Left lung (tissue), 10 donors: ENCODE results near the gene RAB11FIP4. TPM values are rescaled to one million over a fixed set of nuclear protein-coding genes. Genes with fewer than 3 reads are reported as not detected.

ENCODE experiments used
- ATAC-seq: fragments of 200-7000 bp; cut with Tn5 transposase; one replicate; pipeline ENCODE4 v1.9.1; 2020; ENCODE audit warnings: moderate library complexity
- DNase-seq, 4 donors: peaks; one replicate each; pipeline ENCODE4 v3.0.0-alpha.2; 2013 to 2020
- H3K27ac ChIP-seq, 2 donors: fragments of 200-600 bp; sonication (generic) in 1 of 2; one replicate each; pipeline versions ENCODE4 v1.5.0 to v1.8.0; 2020 to 2021
- H3K27me3 ChIP-seq, 2 donors: fragments of 200-600 bp; sonication (generic) in 1 of 2; one replicate each; pipeline versions ENCODE4 v1.5.0 to v1.8.0; 2020 to 2021
- H3K36me3 ChIP-seq, 2 donors: fragments of 200-600 bp; sonication (generic) in 1 of 2; one replicate each; pipeline versions ENCODE4 v1.5.0 to v1.8.0; 2020 to 2021
- H3K4me1 ChIP-seq, 2 donors: fragments of 200-600 bp; one replicate each; pipeline ENCODE4 v1.8.0; 2021
- H3K4me3 ChIP-seq, 2 donors: fragments of 200-600 bp; sonication (generic) in 1 of 2; one replicate each; pipeline versions ENCODE4 v1.5.0 to v1.8.0; 2020 to 2021; ENCODE audit warnings: mild to moderate bottlenecking in 1 of 2
- H3K9me3 ChIP-seq, 2 donors: fragments of 200-600 bp; sonication (generic) in 1 of 2; one replicate each; pipeline versions ENCODE4 v1.5.0 to v1.8.0; 2020 to 2021
- CTCF ChIP-seq, 2 donors: fragments of 200-600 bp; sonication (generic) in 1 of 2; IDR thresholded peaks; one replicate each; pipeline versions ENCODE4 v1.5.0 to v1.8.0; 2021; ENCODE audit warnings: antibody characterized with exemption in 2 of 2
- intact Hi-C, 2 donors: fragments of 100-400 bp; cut with DNase I; formaldehyde crosslinking; loops; one replicate each; pipeline versions ENCODE4 v1.11.2 to v1.14.2; 2022
- polyA plus RNA-seq, 6 donors: library from polyadenylated mRNA; unstranded; fragments of 120-200 nt; gene quantifications; one replicate each; pipeline ENCODE4 v1.2.1, GENCODE V29; 2013; ENCODE audit not compliant: insufficient read length in 6 of 6
- total RNA-seq, 2 donors: library from RNA; stranded (reverse); fragmentation: NEBNext Ultra II Directional; extraction: Animal tissue kit (Norgen Biotek cat#: 25700); gene quantifications; one replicate each; pipeline ENCODE4 v1.2.1, GENCODE V29; 2021
- donor health status: DM: no; HTN: yes; CAD: no.
- donor health status: DM: no; HTN: no; CAD: no.

The RAB11FIP4 gene
- total and polyA plus RNA-seq, 8 donors: 7.2 to 19.9 (median 8.2) TPM

- intact Hi-C loops: no loop called here
- DNase-seq (no peak), ATAC-seq (no peak)
- Histone ChIP-seq H3K4me1 (peaks cover 0 to 28% of the 10 kb centered on the region in 2 donors), H3K27me3 (no peaks in the 10 kb centered on the region), H3K27ac (no peak overlapping the region), H3K4me3 (no peak overlapping the region), H3K36me3 (no peaks in the 10 kb centered on the region), H3K9me3 (no peaks in the 10 kb centered on the region)
- no peak for TF ChIP-seq CTCF (IDR thresholded peaks at IDR 0.05)
Measured at GRCh38 chr17:31411707-31412285, 20.3 kb downstream of the RAB11FIP4 start.

- no peak for ATAC-seq
- Histone ChIP-seq H3K36me3 (no peaks in the 10 kb centered on the region), H3K27ac (no peak overlapping the region), H3K4me1 (peaks cover 0 to 28% of the 10 kb centered on the region in 2 donors), H3K9me3 (no peaks in the 10 kb centered on the region), H3K27me3 (no peaks in the 10 kb centered on the region), H3K4me3 (no peak overlapping the region)
- intact Hi-C loops: no loop called here
- DNase-seq: no peak
- no peak for TF ChIP-seq CTCF (IDR thresholded peaks at IDR 0.05)
Measured at GRCh38 chr17:31412511-31412910, 21.0 kb downstream of the RAB11FIP4 start.

GRCh38 chr17:31413081-31413799 lies 21.8 kb downstream of the RAB11FIP4 start:
- no peak for TF ChIP-seq CTCF (IDR thresholded peaks at IDR 0.05)
- Histone ChIP-seq H3K4me1 (peaks cover 0 to 28% of the 10 kb centered on the region in 2 donors), H3K27ac (no peak overlapping the region), H3K36me3 (no peaks in the 10 kb centered on the region), H3K27me3 (no peaks in the 10 kb centered on the region), H3K4me3 (no peak overlapping the region), H3K9me3 (no peaks in the 10 kb centered on the region)
- DNase-seq: no peak
- intact Hi-C loops: no loop called here
- no peak for ATAC-seq

- DNase-seq (no peak), ATAC-seq (no peak)
- intact Hi-C loops: no loop called here
Measured at GRCh38 chr17:31413874-31414549, 22.5 kb downstream of the RAB11FIP4 start.

More at GRCh38 chr17:31413874-31414549, 22.5 kb downstream of the RAB11FIP4 start:
- no peak overlapping the region for H3K27ac ChIP-seq
- no peaks in the 10 kb centered on the region for H3K36me3 ChIP-seq
- H3K27me3 ChIP-seq: no peaks in the 10 kb centered on the region
- no peak overlapping the region for H3K4me3 ChIP-seq
- no peak for TF ChIP-seq CTCF (IDR thresholded peaks at IDR 0.05)
- peaks cover 0 to 28% of the 10 kb centered on the region in 2 donors for H3K4me1 ChIP-seq
- H3K9me3 ChIP-seq: no peaks in the 10 kb centered on the region
